ENCODE data around the gene VPS13D.

- TF ChIP-seq CTCF (IDR thresholded peaks at IDR 0.05): no peak
- no peak for TF ChIP-seq POLR2A (IDR thresholded peaks at IDR 0.05)
Measured at GRCh38 chr1:12201352-12202189, 28.3 kb upstream of the VPS13D start.

Data from body of pancreas (tissue), 4 donors.